Naive thymus-derived CD4-positive, alpha-beta T cell (primary cell): ENCODE data around the gene ATP10A. TPM values are rescaled to one million over a fixed set of nuclear protein-coding genes. Genes with fewer than 3 reads are reported as not detected.

Experiments used
- ATAC-seq: fragments of 150-1000 bp; cut with Tn5 transposase; 2 replicates; pipeline ENCODE4 v1.10.0; 2021; ENCODE audit warnings: mild to moderate bottlenecking, moderate library complexity
- CTCF ChIA-PET: fragments of 350-600 bp; sonication (Branson Sonifier 250); formaldehyde crosslinking; loops from one replicate; lab custom pipeline; 2021; ENCODE audit warnings: antibody characterized with exemption; lab: Charles Lee
- POLR2A ChIA-PET: fragments of 350-600 bp; sonication (Branson Sonifier 250); formaldehyde crosslinking; loops from one replicate; lab custom pipeline; 2021; ENCODE audit warnings: antibody characterized with exemption, inconsistent platforms; lab: Charles Lee
- DNase-seq, 9 donors: peaks; one replicate each; pipeline versions ENCODE4 v3.0.0 to v3.0.0-alpha.2; 2020 to 2022; ENCODE audit warnings: mixed read lengths in 1 of 9
- H3K27ac ChIP-seq: one replicate; pipeline ENCODE4 v1.7.0; 2013; ENCODE audit warnings: mild to moderate bottlenecking, low read depth, low read length, moderate library complexity
- H3K27me3 ChIP-seq, 2 donors: one replicate each; pipeline ENCODE4 v1.7.0; 2013; ENCODE audit warnings: low read length in 2 of 2, mild to moderate bottlenecking in 2 of 2, moderate library complexity in 2 of 2; ENCODE audit not compliant: control insufficient read depth in 2 of 2, insufficient read depth in 2 of 2
- H3K36me3 ChIP-seq, 3 experiments: 1 replicate in 2 of 3; 2 replicates in 1 of 3; pipeline ENCODE4 v1.7.0; 2013; ENCODE audit warnings: low read length in 3 of 3, mild to moderate bottlenecking in 3 of 3, moderate library complexity in 1 of 3; ENCODE audit not compliant: insufficient read depth in 3 of 3, control insufficient read depth in 2 of 3
- H3K4me1 ChIP-seq, 2 donors: one replicate each; pipeline ENCODE4 v1.7.0; 2013; ENCODE audit warnings: low read length in 2 of 2, mild to moderate bottlenecking in 2 of 2, moderate library complexity in 1 of 2; ENCODE audit not compliant: control insufficient read depth in 2 of 2, insufficient read depth in 2 of 2
- H3K4me3 ChIP-seq: 2 replicates; pipeline ENCODE4 v1.7.0; 2013; ENCODE audit warnings: mild to moderate bottlenecking, low read length
- H3K9me3 ChIP-seq, 3 experiments: 1 replicate in 2 of 3; 2 replicates in 1 of 3; pipeline ENCODE4 v1.7.0; 2013; ENCODE audit warnings: low read length in 3 of 3; ENCODE audit not compliant: control insufficient read depth in 2 of 3
- H3K27ac Mint-ChIP-seq, 9 donors: one replicate each; pipeline ENCODE4 v1.8.0; 2020 to 2022; ENCODE audit warnings: mixed read lengths in 9 of 9, mild to moderate bottlenecking in 8 of 9, moderate library complexity in 5 of 9, inconsistent platforms in 2 of 9
- H3K27me3 Mint-ChIP-seq, 5 donors: one replicate each; pipeline ENCODE4 v1.8.0; 2021 to 2022; ENCODE audit warnings: mixed read lengths in 5 of 5, mild to moderate bottlenecking in 1 of 5
- H3K36me3 Mint-ChIP-seq, 5 donors: one replicate each; pipeline ENCODE4 v1.8.0; 2020 to 2022; ENCODE audit warnings: mixed read lengths in 5 of 5, mild to moderate bottlenecking in 3 of 5, inconsistent platforms in 1 of 5
- H3K4me1 Mint-ChIP-seq, 7 donors: one replicate each; pipeline ENCODE4 v1.8.0; 2020 to 2022; ENCODE audit warnings: mixed read lengths in 7 of 7, mild to moderate bottlenecking in 3 of 7, inconsistent platforms in 1 of 7
- H3K4me3 Mint-ChIP-seq, 10 donors: one replicate each; pipeline ENCODE4 v1.8.0; 2020 to 2022; ENCODE audit warnings: mild to moderate bottlenecking in 10 of 10, mixed read lengths in 10 of 10, moderate library complexity in 6 of 10, inconsistent platforms in 2 of 10
- H3K9me3 Mint-ChIP-seq, 11 donors: one replicate each; pipeline ENCODE4 v1.8.0; 2020 to 2022; ENCODE audit warnings: mixed read lengths in 11 of 11, mild to moderate bottlenecking in 4 of 11, inconsistent platforms in 1 of 11, moderate library complexity in 1 of 11
- intact Hi-C, 2 donors: fragments of 100-400 bp; cut with micrococcal nuclease; formaldehyde crosslinking; loops; one replicate each; pipeline ENCODE4 v1.15.1; 2023
- polyA plus RNA-seq, 2 donors: library from polyadenylated mRNA; unstranded; fragments of 300-500 nt; fragmentation: Illumina TruSeq; gene quantifications; one replicate each; pipeline ENCODE4 v1.2.3, GENCODE V29; 2021
- total RNA-seq, 6 experiments: library from RNA in 5 of 6; stranded (reverse) in 5 of 6; gene quantifications; 1 replicate in 5 of 6; 2 replicates in 1 of 6; pipeline ENCODE4 v1.2.3 and lab custom pipeline; 2021 to 2026

Gene ATP10A
- total and polyA plus RNA-seq, 7 experiments from 2014 or later, result 7.2 to 86.4 (median 57.6) TPM

- Mint-ChIP-seq H3K4me3 (no peak overlapping the region), H3K27me3 (no peaks in the 10 kb centered on the region), H3K27ac (no peak overlapping the region), H3K9me3 (peaks cover 0 to 3% (median 0%) of the 10 kb centered on the region in 11 donors), H3K36me3 (peaks cover 0 to 27% (median 4%) of the 10 kb centered on the region in 5 donors), H3K4me1 (peaks cover 0 to 3% (median 0%) of the 10 kb centered on the region in 7 donors)
- Histone ChIP-seq H3K27ac (no peak overlapping the region), H3K4me3 (no peak overlapping the region), H3K9me3 (no peaks in the 10 kb centered on the region), H3K27me3 (no peaks in the 10 kb centered on the region), H3K36me3 (peaks cover 0 to 34% (median 12%) of the 10 kb centered on the region in 3 experiments), H3K4me1 (no peaks in the 10 kb centered on the region)
- DNase-seq (no peak), ATAC-seq (no peak)
- intact Hi-C loops, result no loop called here
- CTCF ChIA-PET, result no interaction called here
- POLR2A ChIA-PET, result no interaction called here
Measured at GRCh38 chr15:25711164-25711563, 152.0 kb downstream of the ATP10A start.

- no peaks in the 10 kb centered on the region for H3K27me3 Mint-ChIP-seq
- Histone ChIP-seq H3K27me3 (no peaks in the 10 kb centered on the region), H3K27ac (no peak overlapping the region), H3K4me3 (no peak overlapping the region), H3K36me3 (peaks cover 0 to 33% (median 9%) of the 10 kb centered on the region in 3 experiments), H3K9me3 (no peaks in the 10 kb centered on the region), H3K4me1 (no peaks in the 10 kb centered on the region)
- CTCF ChIA-PET, result interaction anchor here (0.7 to 1.3 kb wide), 5 partner anchors 14 to 224 kb away, joined by 3 to 5 read pairs (median 3); no protein-coding TSS in a partner anchor
- peaks cover 0 to 3% (median 0%) of the 10 kb centered on the region in 11 donors for H3K9me3 Mint-ChIP-seq
- H3K27ac Mint-ChIP-seq, result peak overlapping the region in 2 of 9 donors; percentile 42 to 50
- DNase-seq (peak in 8 of 9 donors; percentile 22 to 56 (median 35)), ATAC-seq (peak; percentile 69)
- POLR2A ChIA-PET, result no interaction called here
- peaks cover 0 to 3% (median 0%) of the 10 kb centered on the region in 7 donors for H3K4me1 Mint-ChIP-seq
- H3K36me3 Mint-ChIP-seq, result peaks cover 0 to 33% (median 4%) of the 10 kb centered on the region in 5 donors
- no peak overlapping the region for H3K4me3 Mint-ChIP-seq
- intact Hi-C loops, result no loop called here
Measured at GRCh38 chr15:25710184-25710583, 152.9 kb downstream of the ATP10A start.

- Mint-ChIP-seq H3K4me3 (no peak overlapping the region), H3K9me3 (peaks cover 0 to 2% (median 0%) of the 10 kb centered on the region in 11 donors), H3K4me1 (peaks cover 0 to 5% (median 0%) of the 10 kb centered on the region in 7 donors), H3K27ac (peak overlapping the region in 1 of 9 donors; percentile 42), H3K36me3 (peaks cover 0 to 35% (median 7%) of the 10 kb centered on the region in 5 donors), H3K27me3 (no peaks in the 10 kb centered on the region)
- no peaks in the 10 kb centered on the region for H3K9me3 ChIP-seq
- H3K4me3 ChIP-seq, result no peak overlapping the region
- peaks cover 0 to 35% (median 11%) of the 10 kb centered on the region in 3 experiments for H3K36me3 ChIP-seq
- ChIA-PET POLR2A (no interaction called here), CTCF (interaction anchor here (0.7 to 1.3 kb wide), 5 partner anchors 14 to 225 kb away, joined by 3 to 5 read pairs (median 3); no protein-coding TSS in a partner anchor)
- ATAC-seq, result no peak
- no peaks in the 10 kb centered on the region for H3K27me3 ChIP-seq
- DNase-seq, result no peak
- H3K4me1 ChIP-seq, result no peaks in the 10 kb centered on the region
- intact Hi-C loops, result no loop called here
- H3K27ac ChIP-seq, result no peak overlapping the region
Measured at GRCh38 chr15:25709437-25710159, 153.5 kb downstream of the ATP10A start.

GRCh38 chr15:25708391-25708790, 154.7 kb downstream of the ATP10A start:
- peaks cover 0 to 31% (median 11%) of the 10 kb centered on the region in 3 experiments for H3K36me3 ChIP-seq
- no peaks in the 10 kb centered on the region for H3K27me3 ChIP-seq
- Mint-ChIP-seq H3K36me3 (peaks cover 0 to 28% (median 7%) of the 10 kb centered on the region in 5 donors), H3K4me1 (peaks cover 0 to 5% (median 0%) of the 10 kb centered on the region in 7 donors), H3K4me3 (no peak overlapping the region), H3K27me3 (no peaks in the 10 kb centered on the region), H3K27ac (no peak overlapping the region), H3K9me3 (peaks cover 0 to 2% (median 0%) of the 10 kb centered on the region in 11 donors)
- ChIA-PET CTCF (no interaction called here), POLR2A (no interaction called here)
- H3K27ac ChIP-seq, result no peak overlapping the region
- DNase-seq (no peak), ATAC-seq (no peak)
- no peaks in the 10 kb centered on the region for H3K4me1 ChIP-seq
- intact Hi-C loops, result no loop called here
- no peak overlapping the region for H3K4me3 ChIP-seq
- H3K9me3 ChIP-seq, result no peaks in the 10 kb centered on the region

- H3K9me3 Mint-ChIP-seq, result peaks cover 0 to 2% (median 0%) of the 10 kb centered on the region in 11 donors
- Histone ChIP-seq H3K4me3 (no peak overlapping the region), H3K27me3 (no peaks in the 10 kb centered on the region), H3K4me1 (no peaks in the 10 kb centered on the region), H3K9me3 (no peaks in the 10 kb centered on the region), H3K36me3 (peaks cover 0 to 25% (median 11%) of the 10 kb centered on the region in 3 experiments), H3K27ac (no peak overlapping the region)
- no peak for DNase-seq
- CTCF ChIA-PET, result no interaction called here
- H3K27me3 Mint-ChIP-seq, result no peaks in the 10 kb centered on the region
- H3K36me3 Mint-ChIP-seq, result peaks cover 0 to 28% (median 7%) of the 10 kb centered on the region in 5 donors
- H3K4me3 Mint-ChIP-seq, result no peak overlapping the region
- POLR2A ChIA-PET, result no interaction called here
- intact Hi-C loops, result no loop called here
- H3K27ac Mint-ChIP-seq, result no peak overlapping the region
- ATAC-seq, result no peak
- peaks cover 0 to 5% (median 0%) of the 10 kb centered on the region in 7 donors for H3K4me1 Mint-ChIP-seq
Measured at GRCh38 chr15:25707656-25708365, 155.3 kb downstream of the ATP10A start.

- Mint-ChIP-seq H3K27ac (no peak overlapping the region), H3K4me1 (peaks cover 0 to 5% (median 0%) of the 10 kb centered on the region in 7 donors), H3K27me3 (no peaks in the 10 kb centered on the region), H3K4me3 (no peak overlapping the region), H3K36me3 (peaks cover 0 to 23% (median 7%) of the 10 kb centered on the region in 5 donors), H3K9me3 (peaks cover 0 to 2% (median 0%) of the 10 kb centered on the region in 11 donors)
- Histone ChIP-seq H3K27ac (no peak overlapping the region), H3K4me3 (no peak overlapping the region), H3K27me3 (no peaks in the 10 kb centered on the region), H3K4me1 (no peaks in the 10 kb centered on the region), H3K36me3 (peaks cover 0 to 26% (median 8%) of the 10 kb centered on the region in 3 experiments), H3K9me3 (no peaks in the 10 kb centered on the region)
- no peak for DNase-seq
- intact Hi-C loops, result no loop called here
- ATAC-seq, result no peak
- CTCF ChIA-PET, result no interaction called here
- POLR2A ChIA-PET, result no interaction called here
Measured at GRCh38 chr15:25706176-25706955, 156.8 kb downstream of the ATP10A start.
